HG03558 (cell line): ENCODE measurements around the gene CLSTN3.
A peak's percentile ranks its signal among the peaks of the same experiment; 100 is the strongest.
"Not testable (repeated sequence)": the region's sequence is repeated elsewhere in the genome, so short reads cannot be mapped to it uniquely, and the experiment has no call there.

Source experiments
- ATAC-seq: cut with Tn5 transposase; IDR thresholded peaks from one replicate; pipeline ENCODE4 v1.9.1; 2021; ENCODE audit warnings: moderate number of reproducible peaks; ENCODE audit not compliant: unreplicated experiment; ENCODE audit errors: extremely low read depth

CLSTN3 gene

DNA sequence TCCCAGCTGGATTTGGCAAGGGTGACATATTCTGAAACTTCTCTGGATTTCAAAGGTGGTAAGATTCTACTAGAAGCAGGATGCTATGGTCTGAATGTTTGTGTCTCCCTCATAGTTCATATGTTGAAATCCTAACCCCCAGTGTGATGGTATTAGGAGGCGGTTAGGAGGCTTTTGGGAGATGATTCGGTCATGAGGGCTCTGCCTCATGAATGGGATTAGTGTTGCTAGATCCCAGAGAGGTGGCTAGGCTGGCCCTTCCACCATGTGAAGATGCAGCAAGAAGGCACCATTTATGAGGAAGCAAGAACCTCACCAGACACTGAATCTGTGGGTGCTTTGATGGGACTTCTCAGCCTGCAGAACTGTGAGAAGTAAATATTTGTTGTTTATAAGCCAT, 48.3 kb downstream of the CLSTN3 start:
- no peak for ATAC-seq

DNA sequence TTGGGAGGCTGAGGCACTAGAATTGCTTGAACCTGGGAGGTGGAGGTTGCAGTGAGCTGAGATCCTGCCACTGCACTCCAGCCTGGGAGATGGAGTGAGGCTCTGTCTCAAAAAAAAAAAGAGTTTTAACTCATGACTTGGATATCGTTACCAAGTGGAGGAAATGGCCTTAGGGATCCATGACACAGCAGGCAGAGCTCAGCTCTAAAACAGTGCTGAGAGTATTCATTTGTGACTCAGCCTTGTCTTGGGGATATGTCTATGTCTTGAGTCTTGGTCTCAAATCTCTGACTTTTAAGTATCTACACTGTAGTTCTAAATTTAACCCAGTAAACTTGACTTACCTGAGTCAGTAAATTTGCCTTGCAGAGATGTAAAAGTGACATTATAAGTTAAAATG, 50.5 kb downstream of the CLSTN3 start:
- no peak for ATAC-seq

DNA sequence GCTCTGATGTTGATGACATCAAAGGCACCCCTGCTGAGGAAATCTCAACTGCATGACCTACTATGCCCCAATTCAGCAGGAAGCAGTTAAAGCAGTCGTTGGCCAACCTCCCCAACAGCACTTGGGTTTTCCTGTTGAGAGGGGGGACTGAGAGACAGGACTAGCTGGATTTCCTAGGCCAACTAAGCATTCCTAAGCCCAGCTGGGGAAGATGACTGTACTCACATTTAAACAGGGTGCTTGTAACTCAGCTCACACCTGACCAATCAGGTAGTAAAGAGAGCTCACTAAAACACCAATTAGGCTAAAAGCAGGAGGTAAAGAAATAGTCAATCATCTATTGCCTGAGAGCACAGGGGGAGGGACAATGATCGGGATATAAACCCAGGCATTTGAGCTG, 55.9 kb downstream of the CLSTN3 start:
- not testable (repeated sequence) for ATAC-seq

DNA sequence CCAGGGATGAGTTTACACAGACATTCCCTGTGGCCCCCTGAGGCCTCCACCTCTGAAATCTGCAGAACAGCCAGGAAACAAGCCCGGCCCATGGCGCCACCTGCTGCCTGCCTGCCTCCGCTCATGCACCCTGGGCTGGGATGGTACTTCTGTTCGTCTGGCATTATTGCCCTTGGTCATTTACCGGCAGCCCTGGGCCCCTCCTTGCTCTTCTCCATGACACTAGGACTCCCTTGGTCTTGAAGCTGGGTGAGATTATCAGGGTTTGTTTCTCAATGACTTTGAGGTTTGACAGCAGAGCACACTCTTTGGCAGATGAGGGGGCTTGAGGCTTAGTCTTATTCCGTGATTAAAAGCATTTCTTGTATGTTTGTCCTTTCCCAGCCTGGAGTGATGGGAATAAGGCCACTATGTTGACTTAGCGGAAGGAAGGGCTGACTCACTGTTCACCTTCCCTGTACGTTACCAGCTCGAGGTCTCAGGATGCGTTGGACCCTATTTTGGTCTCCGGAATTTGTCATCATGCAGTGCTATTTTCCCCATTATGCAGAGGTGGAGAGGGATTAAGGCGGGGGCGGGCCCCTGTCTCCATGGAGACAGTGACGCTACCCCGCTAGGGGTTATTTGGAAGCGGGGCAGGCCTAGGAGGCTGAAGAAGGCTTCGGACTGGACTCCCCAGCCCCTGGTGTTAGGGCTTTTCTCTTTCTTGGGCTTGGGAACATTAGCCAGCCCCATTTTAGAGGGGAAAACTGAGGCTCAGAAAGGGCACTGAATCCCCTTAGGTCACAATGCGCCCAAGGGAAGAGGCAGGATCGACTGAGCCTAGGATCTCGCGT, 58.6 kb downstream of the CLSTN3 start:
- ATAC-seq, result no peak

DNA sequence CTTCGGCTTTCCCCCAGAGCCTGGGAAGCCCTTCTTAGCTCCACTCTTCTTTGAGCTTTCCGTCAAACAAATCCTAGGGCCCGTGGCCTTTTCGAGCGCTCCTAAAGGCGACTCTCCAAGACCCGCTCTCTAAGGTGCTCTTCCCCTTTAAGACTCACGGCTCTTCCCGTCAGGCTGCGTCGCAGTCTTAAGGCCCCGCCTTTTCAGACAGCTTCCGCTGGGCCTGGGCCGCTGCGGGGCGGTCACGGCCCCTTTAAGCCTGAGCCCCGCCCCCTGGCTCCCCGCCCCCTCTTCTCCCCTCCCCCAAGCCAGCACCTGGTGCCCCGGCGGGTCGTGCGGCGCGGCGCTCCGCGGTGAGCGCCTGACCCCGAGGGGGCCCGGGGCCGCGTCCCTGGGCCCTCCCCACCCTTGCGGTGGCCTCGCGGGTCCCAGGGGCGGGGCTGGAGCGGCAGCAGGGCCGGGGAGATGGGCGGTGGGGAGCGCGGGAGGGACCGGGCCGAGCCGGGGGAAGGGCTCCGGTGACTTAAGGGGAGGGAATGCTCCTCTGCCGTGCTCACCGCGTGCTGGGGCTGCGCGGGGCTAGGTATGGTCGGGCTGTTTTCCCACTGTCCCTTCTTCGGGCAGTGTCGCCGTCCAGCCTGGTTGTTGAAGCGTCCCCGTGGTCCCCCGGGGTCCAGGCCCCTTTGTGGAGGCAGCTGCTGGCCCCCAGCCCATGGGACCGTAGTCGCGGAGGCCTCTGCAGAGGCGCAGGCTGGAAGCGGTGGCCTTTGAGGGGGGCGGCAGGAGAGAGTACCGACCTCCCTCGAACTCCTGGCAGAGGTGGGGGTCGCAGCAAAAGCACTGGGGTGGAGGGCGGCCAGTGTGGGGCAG, 59.5 kb downstream of the CLSTN3 start, which contains the start of gene PEX5:
PEX5 (plus strand) TSS at position 289 of the 870 bp plus-strand sequence. CDS start 692 bp downstream, outside the sequence.
- peak; percentile 87 for ATAC-seq

DNA sequence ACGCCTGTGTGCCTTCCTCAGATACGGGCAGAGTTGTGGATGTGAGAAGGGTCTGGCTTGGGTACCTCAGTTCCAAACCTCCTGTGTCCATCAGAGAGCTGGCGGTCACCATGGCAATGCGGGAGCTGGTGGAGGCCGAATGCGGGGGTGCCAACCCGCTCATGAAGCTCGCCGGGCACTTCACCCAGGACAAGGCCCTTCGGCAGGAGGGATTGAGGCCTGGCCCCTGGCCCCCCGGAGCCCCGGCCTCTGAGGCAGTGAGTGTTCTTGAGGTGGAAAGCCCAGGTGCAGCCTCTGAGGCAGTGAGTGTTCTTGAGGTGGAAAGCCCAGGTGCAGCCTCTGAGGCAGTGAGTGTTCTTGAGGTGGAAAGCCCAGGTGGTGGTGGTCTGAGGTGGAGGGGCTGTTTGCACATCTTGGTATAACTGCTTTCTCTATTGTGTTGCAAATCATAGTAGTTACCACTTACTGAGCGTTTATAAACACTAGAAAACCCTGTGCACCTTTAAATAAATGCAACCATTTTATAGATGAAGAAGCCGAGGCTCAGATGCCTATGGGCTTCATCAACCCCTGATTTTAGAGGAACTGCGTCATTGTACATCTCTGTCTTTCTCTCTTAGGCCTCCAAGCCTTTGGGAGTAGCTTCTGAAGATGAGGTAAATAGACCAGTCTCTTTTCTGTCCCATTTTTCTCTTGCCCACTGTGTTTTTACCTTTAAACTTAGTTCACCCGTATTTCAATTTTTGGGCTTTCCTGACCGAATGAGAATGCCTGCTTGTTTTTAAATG, 60.3 kb downstream of the CLSTN3 start:
- ATAC-seq, result no peak

DNA sequence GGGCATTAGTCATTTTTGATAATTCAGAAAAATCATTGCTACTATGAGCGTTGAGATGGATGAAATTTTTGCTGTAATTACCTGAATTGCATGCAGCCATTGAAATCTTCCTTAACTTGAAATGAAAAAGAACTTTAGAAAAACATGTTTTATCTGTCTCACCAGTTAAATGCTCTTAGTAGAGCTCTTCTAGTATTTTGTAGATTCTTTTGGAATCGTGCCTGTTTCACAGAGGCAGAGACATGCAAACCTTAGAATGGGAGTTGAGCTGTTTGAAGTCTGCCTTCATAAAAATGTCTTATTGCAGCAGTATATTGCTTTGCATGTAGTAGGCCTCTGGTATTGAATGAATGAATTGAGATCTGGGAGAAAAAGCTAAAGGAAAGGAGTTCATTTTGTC, 63.5 kb downstream of the CLSTN3 start:
- no peak for ATAC-seq

DNA sequence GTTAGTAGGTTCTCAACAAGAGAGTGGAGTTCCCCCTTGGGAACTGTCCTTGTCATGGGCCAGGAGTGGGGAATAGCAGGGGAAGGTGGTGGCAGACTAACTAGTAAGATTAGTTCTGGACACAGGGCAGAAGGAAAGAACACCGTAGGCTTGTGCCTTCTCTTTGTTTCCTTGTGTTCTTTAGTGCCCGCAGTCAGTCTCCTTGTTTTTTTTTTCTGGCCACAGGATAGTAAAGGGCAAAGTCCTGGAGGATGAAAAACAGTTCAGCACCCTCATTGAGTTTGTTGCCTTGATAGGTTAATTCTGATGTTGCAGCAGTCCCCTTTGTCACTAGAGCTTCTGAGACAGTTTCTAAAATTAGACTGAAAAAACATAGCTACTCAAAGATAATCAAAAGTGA, 67.7 kb downstream of the CLSTN3 start:
- no peak for ATAC-seq

DNA sequence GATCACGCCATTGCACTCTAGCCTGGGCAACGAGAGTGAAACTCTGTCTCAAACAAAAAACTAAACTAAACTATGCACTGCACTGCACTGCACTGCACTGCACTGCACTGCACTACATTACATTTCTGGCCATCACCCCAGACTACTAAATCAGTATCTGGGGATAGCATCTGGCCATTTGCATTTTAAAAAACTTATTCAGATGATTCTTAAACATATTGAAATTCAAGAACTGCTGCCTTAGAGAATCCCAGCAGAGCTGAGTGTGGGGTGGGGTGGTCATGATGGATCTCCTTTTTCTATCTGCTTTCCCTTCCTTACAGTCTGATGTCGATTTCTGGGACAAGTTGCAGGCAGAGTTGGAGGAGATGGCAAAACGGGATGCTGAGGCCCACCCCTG, 72.9 kb downstream of the CLSTN3 start:
- ATAC-seq, result no peak

DNA sequence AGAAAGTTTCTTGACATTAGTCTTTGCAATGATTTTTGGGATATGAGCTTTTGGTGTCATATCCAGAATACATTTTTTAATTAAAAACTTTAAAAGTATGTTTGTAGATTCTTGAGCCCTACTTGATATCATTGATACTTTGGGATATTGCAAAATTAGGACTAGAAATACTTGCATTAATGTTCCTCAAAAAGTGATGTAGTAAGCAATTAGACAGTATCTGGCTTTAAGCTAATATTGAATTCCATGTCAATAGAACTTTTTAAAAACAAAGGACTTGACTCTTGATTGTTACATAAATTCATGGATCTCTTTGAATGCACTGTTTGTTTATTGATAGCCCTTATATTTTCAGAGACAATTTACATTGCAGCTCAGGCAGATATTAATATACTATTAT, 74.9 kb downstream of the CLSTN3 start:
- ATAC-seq, result no peak

DNA sequence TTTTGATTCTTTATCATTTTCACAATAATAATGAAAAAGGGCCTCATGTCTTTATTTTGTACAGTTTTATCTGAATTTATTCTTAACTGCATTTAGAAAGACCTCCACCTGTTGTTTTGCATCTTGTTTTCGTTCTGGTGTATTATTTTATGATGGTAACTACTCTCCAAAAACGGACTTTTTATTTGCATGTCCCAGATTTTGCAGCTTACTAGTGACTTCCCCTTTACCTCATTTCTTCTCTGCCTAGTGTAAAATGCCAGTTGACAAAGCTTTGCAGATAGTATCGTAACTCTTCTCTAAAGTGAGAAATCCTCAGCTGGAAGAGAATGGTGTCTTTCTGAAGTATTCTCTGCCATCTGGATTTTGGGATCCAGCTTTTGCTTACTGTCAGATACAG, 76.5 kb downstream of the CLSTN3 start:
- no peak for ATAC-seq

DNA sequence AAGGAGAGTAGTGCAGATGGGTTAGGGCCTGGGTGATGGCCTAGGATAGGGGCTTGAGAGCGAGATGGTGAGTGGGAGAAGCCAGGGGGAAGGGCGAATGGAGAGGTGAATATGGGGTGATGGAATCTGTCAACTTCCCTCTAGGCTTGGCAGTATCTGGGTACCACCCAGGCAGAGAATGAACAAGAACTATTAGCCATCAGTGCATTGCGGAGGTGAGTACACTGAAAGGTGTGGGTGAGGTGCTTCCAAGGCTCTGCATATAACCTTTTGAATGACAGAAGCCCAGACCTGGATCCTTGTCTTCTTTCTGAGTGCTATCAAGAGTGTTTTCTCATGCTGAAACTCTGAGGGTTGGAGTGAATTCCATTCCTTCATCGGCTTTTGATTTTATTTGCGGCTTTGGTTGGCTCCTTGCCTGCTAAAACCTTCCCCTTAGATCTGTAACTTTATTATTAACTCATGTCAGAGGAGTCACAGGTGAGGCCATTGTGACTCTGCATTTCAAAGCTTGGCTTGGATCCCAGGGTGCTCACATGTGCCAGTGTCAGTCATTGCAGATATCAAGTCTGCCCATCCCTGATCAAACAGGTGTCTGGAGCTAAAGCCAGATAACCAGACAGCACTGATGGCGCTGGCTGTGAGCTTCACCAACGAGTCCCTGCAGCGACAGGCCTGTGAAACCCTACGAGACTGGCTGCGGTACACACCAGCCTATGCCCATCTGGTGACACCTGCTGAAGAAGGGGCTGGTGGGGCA, 77.9 kb downstream of the CLSTN3 start:
- ATAC-seq, result no peak
